ENCODE data around the gene DPF1. TPM values are rescaled to one million over a fixed set of nuclear protein-coding genes. Genes with fewer than 3 reads are reported as not detected.
"Not testable (repeated sequence)": the region's sequence is repeated elsewhere in the genome, so short reads cannot be mapped to it uniquely, and the experiment has no call there.

Gene DPF1
- total RNA-seq, 1 donor from 2014 or later: 2.4 TPM

DNA sequence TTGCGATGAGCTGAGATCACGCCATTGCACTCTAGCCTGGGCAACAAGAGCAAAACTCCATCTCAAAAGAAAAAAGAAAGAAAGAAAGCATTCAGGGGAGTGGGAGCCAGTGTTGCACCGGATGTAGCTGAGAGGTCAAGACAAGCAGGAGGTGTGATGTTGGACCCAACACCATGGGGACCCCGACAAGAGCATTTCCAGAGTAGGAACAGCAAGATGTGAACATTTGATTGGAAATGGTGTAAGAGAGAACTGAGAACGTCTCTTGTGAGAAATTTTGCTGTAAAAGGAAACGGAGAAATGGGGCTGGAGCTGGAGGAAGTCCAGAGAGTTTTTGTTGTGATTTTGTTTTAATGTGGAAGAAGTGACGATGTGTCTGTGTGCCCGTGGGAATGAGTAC, 15.8 kb upstream of the DPF1 start:
- Mint-ChIP-seq H3K27ac (ENCODE audit: unreplicated experiment) (peak overlapping the region; percentile 73), H3K4me1 (ENCODE audit: low read depth) (peaks cover 15% of the 10 kb centered on the region), H3K27me3 (ENCODE audit: low read depth) (no peaks in the 10 kb centered on the region), H3K4me3 (ENCODE audit: unreplicated experiment) (no peak overlapping the region), H3K9me3 (ENCODE audit: low read depth) (no peaks in the 10 kb centered on the region), H3K36me3 (ENCODE audit: low read depth) (no peaks in the 10 kb centered on the region)
- TF ChIP-seq, protein P1, sequence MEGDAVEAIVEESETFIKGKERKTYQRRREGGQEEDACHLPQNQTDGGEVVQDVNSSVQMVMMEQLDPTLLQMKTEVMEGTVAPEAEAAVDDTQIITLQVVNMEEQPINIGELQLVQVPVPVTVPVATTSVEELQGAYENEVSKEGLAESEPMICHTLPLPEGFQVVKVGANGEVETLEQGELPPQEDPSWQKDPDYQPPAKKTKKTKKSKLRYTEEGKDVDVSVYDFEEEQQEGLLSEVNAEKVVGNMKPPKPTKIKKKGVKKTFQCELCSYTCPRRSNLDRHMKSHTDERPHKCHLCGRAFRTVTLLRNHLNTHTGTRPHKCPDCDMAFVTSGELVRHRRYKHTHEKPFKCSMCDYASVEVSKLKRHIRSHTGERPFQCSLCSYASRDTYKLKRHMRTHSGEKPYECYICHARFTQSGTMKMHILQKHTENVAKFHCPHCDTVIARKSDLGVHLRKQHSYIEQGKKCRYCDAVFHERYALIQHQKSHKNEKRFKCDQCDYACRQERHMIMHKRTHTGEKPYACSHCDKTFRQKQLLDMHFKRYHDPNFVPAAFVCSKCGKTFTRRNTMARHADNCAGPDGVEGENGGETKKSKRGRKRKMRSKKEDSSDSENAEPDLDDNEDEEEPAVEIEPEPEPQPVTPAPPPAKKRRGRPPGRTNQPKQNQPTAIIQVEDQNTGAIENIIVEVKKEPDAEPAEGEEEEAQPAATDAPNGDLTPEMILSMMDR (IDR thresholded peaks at IDR 0.05): no peak
- DNase-seq (ENCODE audit: low spot score): no peak

DNA sequence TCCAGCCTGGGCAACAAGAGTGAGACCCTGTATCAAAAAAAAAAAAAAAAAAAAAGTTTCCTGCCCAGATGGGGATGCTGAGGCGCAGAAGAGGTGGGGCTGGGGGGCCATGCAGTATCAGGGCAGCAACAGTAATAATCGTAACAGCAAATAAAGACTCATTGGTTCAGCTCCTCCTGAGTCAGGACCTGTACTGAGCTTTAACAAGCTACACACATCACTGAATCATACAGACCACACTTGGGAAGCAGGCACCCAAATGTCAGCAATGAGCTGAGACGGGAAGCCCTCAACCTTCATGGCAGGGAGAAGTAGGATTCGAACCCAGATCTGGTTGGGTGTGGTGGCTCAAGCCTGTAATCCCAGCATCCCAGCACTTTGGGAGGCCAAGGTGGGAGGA, 10.6 kb upstream of the DPF1 start:
- Mint-ChIP-seq H3K9me3 (ENCODE audit: low read depth) (no peaks in the 10 kb centered on the region), H3K27ac (ENCODE audit: unreplicated experiment) (no peak overlapping the region), H3K4me1 (ENCODE audit: low read depth) (peaks cover 6% of the 10 kb centered on the region), H3K4me3 (ENCODE audit: unreplicated experiment) (no peak overlapping the region), H3K27me3 (ENCODE audit: low read depth) (peaks cover 3% of the 10 kb centered on the region), H3K36me3 (ENCODE audit: low read depth) (no peaks in the 10 kb centered on the region)
- DNase-seq (ENCODE audit: low spot score): no peak
- TF ChIP-seq, protein P1 (IDR thresholded peaks at IDR 0.05): no peak

DNA sequence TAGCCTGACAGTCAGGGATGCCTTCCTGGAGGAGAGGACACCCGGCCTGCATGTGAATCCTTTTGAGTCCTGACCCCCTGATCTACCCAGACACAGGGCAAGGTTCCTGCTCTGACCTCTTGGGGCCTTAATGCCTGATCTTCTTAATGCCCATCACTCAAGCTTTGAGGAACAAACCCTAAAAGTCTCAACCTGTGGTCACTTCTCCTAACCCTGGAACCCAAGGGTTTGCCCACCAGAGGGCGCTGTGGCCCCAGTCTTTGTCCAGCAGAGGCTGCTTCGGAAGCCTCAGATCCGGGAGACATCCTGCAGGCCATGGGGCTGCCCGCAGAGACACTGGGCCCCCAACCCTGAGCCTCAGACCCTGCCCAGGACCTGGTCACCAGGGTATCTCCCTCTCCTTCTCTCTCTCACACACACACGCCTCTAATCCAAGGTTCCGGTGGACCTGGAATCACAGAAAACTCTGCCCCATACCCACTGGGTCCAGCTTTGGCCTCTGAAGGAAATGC, 9.8 kb upstream of the DPF1 start:
- Mint-ChIP-seq H3K36me3 (ENCODE audit: low read depth) (no peaks in the 10 kb centered on the region), H3K27ac (ENCODE audit: unreplicated experiment) (no peak overlapping the region), H3K4me3 (ENCODE audit: unreplicated experiment) (no peak overlapping the region), H3K27me3 (ENCODE audit: low read depth) (peaks cover 3% of the 10 kb centered on the region), H3K9me3 (ENCODE audit: low read depth) (no peaks in the 10 kb centered on the region), H3K4me1 (ENCODE audit: low read depth) (peaks cover 9% of the 10 kb centered on the region)
- TF ChIP-seq, protein P1 (IDR thresholded peaks at IDR 0.05): peak; percentile 92
- no peak for DNase-seq (ENCODE audit: low spot score)

DNA sequence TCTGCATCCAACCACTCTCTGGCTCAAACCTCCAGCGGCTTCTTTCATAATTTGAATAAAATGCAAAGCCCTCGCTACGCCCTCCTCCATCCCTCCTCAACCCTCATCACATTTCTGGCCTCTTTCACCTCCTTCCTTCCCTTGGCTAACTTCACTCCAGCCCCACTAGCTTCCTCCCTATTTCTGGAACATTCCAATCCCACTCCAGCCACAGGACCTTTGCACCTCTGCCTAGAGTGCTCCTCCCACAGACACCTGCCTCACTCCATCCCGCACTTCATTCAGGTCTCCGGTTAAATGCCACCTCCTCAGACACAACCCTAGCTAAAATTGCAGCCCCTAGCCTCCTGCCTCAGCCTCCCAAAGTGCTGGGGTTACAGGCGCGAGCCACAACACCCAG, 7.9 kb upstream of the DPF1 start:
- H3K9me3 Mint-ChIP-seq (ENCODE audit: low read depth): no peaks in the 10 kb centered on the region
- peaks cover 3% of the 10 kb centered on the region for H3K27me3 Mint-ChIP-seq (ENCODE audit: low read depth)
- TF ChIP-seq, protein P1 (IDR thresholded peaks at IDR 0.05): no peak
- no peaks in the 10 kb centered on the region for H3K36me3 Mint-ChIP-seq (ENCODE audit: low read depth)
- H3K4me3 Mint-ChIP-seq (ENCODE audit: unreplicated experiment): no peak overlapping the region
- DNase-seq (ENCODE audit: low spot score): no peak
- peaks cover 14% of the 10 kb centered on the region for H3K4me1 Mint-ChIP-seq (ENCODE audit: low read depth)
- H3K27ac Mint-ChIP-seq (ENCODE audit: unreplicated experiment): no peak overlapping the region

DNA sequence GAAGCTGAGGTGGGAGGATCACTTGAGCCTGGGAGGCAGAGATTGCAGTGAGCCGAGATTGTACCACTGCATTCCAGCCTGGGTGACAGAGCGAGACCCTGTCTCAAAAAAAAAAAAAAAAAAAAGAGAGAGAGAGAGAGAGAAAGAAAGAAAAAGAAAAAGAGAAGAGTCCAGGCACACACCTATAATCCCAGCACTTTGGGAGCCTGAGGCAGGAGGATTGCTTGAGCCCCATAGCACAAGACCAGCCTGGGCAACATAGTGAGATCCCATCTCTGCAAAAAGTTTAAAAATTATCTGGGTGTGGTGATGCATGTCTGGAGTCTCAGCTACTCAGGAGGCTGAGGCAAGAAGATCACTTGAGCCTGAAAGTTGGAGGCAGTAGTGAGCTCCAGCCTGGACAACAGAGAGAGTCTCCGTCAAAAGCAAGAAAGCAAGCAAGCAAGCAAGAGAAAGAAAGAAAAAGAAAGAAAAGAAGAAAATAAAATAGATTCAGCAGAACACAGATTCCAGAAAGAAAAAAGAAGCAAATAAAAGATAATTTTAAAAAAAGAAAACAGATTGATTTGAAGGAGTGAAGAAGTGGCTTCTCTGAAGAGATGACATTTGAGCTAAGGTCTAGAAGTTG, 6.6 kb upstream of the DPF1 start:
- H3K27ac Mint-ChIP-seq (ENCODE audit: unreplicated experiment): not testable (repeated sequence)

DNA sequence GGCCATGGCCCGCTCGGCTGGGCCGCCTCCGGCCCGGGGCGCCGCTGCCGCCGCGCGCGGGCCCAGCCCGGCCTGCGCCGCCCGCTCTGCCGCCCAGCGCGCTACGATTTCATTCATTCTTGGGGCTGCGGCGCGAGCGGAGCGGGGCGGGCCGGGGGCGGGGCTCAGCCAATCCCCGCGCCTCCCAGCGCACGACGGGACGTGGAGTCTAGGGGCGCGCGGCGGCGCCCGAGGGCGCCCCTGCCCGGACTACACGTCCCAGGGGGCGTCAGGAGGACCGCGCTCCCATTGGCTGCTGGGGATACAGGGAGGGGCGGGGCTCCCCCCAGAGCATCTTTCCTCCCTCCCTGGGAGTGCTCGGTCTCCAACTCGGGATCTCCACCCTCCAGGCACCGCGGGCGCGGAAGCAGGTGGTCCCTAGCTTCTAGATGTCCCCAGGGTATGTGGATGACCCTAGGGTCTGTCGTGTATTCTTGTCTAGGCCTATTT, 5.6 kb upstream of the DPF1 start:
- no peaks in the 10 kb centered on the region for H3K9me3 Mint-ChIP-seq (ENCODE audit: low read depth)
- H3K27me3 Mint-ChIP-seq (ENCODE audit: low read depth): peaks cover 3% of the 10 kb centered on the region
- no peak for DNase-seq (ENCODE audit: low spot score)

More for the DNA sequence above, 6.6 kb upstream of the DPF1 start:
- not testable (repeated sequence) for H3K36me3 Mint-ChIP-seq (ENCODE audit: low read depth); H3K27me3 Mint-ChIP-seq (ENCODE audit: low read depth); H3K9me3 Mint-ChIP-seq (ENCODE audit: low read depth); DNase-seq (ENCODE audit: low spot score); H3K4me3 Mint-ChIP-seq (ENCODE audit: unreplicated experiment)
- H3K4me1 Mint-ChIP-seq (ENCODE audit: low read depth): peaks cover 14% of the 10 kb centered on the region

More for the DNA sequence above, 5.6 kb upstream of the DPF1 start:
- Mint-ChIP-seq H3K4me3 (ENCODE audit: unreplicated experiment) (no peak overlapping the region), H3K27ac (ENCODE audit: unreplicated experiment) (no peak overlapping the region), H3K36me3 (ENCODE audit: low read depth) (no peaks in the 10 kb centered on the region), H3K4me1 (ENCODE audit: low read depth) (peaks cover 14% of the 10 kb centered on the region)
- TF ChIP-seq, protein P1 (IDR thresholded peaks at IDR 0.05): peak; percentile 8
